H7 (cell line): Measurements from ENCODE around the gene RRAD. TPM values are rescaled to one million over a fixed set of nuclear protein-coding genes. Genes with fewer than 3 reads are reported as not detected.

Source experiments
- DNase-seq: peaks from one replicate; pipeline ENCODE4 v3.0.0; 2012
- H3K27me3 ChIP-seq: 2 replicates; pipeline ENCODE4 v1.6.0; 2011; ENCODE audit warnings: mild to moderate bottlenecking, low read length; ENCODE audit not compliant: control insufficient read depth, insufficient read depth
- H3K36me3 ChIP-seq: replicated peaks from 2 replicates; pipeline ENCODE4 v1.5.1; 2011; ENCODE audit warnings: low read length; ENCODE audit not compliant: control insufficient read depth, insufficient read depth
- H3K4me3 ChIP-seq: 2 replicates; pipeline ENCODE4 v1.5.1; 2011; ENCODE audit warnings: low read depth, mild to moderate bottlenecking, control low read depth, low read length, moderate library complexity; ENCODE audit not compliant: insufficient read depth
- total RNA-seq: library from RNA; depleted of rRNA; stranded (reverse); fragments of >200 nt; shearing (Covaris generic); gene quantifications from 2 replicates; pipeline ENCODE4 v1.2.3, GENCODE V29; 2014

Gene RRAD
- total RNA-seq, 1 experiment from 2014 or later = 0.10 TPM

DNA sequence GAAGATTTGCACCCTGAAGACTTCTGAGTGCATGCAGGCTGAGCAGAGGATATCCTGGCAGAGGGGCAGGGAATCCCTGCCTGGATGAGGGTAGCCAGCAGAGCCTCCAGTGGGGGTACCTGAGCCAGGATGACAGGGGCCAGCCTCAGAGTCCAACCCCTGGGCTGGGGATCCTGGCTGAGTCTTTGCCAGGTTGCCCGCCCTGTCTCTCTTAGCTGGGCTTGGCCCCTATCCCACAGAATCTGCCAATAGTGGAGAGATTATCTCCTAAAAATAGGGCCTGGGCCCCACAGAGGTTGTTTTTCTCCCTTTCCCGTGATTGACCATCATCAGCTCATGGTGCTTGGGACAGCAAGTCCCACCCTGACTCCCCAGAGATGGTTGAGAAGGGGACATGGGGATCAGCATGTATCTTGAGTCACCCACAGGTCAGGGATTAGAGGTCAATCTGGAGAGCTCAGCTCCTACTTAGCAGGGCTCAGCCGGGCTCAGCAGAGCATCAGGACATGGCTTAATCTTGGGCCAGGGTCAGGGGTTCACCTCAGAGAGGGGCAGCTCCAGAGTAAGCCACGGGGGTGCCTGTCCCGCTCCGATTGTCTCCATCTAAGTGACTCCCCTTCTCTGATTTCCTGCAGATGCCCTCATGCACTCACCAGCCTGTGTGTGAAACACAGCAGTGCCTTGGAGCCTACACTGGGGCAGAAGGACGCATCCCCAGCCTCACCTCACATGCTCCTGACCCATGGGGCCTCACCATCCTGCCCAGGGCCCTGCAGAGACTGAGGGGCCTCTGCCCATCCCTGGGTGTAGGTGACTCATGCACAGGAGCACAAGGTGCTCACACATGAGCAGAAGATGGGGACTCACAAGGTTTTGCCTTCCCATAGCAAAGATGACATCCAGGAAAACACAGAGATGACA is 18.2 kb downstream of the RRAD start:
- H3K4me3 ChIP-seq = no peak overlapping the region
- DNase-seq = peak; percentile 23
- H3K36me3 ChIP-seq = no peaks in the 10 kb centered on the region
- H3K27me3 ChIP-seq = no peaks in the 10 kb centered on the region; the same call in 1 of the 2 replicates

DNA sequence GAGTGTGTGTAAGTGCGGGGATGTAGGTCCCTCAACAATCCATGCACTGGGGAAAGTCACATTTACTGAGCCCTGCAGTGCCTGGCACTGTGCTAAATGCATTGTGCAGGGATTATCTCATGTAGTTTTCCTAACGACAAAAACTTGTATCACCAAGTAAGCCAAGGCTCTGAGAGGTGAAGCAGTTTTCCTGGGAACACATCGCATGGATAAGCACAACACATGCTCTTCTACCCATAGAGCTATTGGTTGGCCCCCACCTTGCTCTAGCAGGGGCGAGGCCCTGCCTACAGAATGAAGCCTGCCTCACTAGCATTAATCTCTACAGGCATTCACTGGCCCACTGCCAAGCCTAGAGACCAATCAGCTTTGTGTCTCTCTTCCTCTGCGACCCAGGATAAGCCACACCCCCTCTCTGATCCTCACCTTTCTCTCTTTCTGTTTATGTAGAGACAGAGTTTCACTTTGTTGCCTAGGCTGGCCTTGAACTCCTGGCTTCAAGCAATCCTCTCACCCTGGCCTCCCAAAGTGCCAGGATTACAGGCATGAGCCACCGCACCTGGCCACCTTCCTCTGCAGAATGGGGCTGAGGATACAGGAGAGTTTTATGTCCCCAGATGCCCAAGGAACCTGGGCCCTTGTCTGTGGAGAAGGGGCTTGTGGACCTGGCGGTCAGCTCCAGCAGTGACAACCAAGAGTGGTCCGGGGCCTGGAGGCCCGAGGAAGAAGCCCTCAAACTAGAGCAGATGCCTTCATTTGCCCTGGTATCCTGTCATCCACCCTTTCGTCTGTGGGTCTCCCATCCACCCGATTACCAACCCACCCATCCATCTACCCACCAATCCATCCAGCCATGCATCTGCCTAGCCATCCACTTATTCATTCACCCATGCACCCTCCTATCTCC is 19.4 kb downstream of the RRAD start:
- DNase-seq = peak; percentile 90
- Histone ChIP-seq H3K36me3 (no peaks in the 10 kb centered on the region), H3K4me3 (no peak overlapping the region), H3K27me3 (no peaks in the 10 kb centered on the region; the same call in 1 of the 2 replicates)

DNA sequence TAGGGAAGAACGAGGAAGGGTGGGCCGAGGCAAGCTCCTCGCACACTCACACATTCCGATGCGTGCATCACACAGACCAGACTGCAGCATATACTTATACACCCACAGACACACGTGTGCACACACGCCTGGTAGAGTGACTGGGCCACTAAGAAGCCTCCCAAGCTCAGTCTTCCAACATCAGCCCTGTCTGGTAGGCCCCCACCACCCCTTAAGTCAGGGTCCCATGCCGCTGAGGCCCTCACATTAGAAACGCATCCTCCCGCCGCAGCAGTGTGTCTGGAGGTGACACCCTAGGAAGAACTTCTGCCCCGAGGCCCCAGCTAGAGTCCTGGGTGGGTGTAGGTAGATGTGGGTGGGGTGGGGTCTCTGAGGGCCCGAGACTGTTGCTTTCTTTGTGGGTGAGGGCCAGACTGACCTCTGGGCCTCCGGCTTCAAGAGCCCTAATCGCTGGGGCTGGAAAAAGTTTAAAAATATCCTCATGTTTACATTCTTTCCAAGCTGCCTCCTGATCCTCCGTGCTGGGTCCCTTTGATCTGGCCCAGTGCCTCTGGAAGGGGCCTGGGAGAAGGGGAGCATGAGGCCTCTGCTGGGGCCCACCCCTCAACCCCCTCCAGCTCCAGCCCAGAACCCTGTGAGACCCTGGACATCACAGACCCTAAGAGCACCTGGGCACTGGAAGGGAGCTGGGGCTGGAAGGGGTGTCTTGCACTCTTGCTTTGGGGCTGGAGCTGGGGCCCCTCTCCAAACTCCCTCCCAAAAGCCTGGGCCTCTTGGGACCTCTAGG is 20.3 kb downstream of the RRAD start:
- no peak overlapping the region for H3K4me3 ChIP-seq

DNA sequence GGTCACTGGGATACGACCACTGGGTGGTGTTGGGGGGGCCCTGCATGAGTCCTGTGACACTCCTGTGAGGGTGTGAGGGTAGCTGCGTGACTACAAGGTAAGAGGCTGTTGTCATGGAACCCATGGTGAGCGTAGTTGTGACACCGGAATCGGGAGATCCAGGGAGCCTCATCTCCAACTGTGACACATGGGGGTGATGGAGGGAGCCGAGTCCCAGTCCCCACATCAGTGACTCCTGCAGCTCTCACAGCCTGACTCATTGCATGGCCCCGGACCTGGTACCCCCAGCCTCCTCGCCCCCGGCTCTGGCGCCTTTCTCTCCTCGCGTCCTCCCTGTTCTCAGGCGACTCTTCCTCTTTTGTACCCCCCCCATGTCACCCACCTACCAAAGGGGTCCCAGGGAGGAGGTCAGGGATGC is 20.9 kb downstream of the RRAD start:
- peak; percentile 43 for DNase-seq
- H3K36me3 ChIP-seq = no peaks in the 10 kb centered on the region
- H3K27me3 ChIP-seq = no peaks in the 10 kb centered on the region; the same call in 1 of the 2 replicates
- H3K4me3 ChIP-seq = no peak overlapping the region

More for the DNA sequence above, 20.3 kb downstream of the RRAD start:
- no peaks in the 10 kb centered on the region for H3K36me3 ChIP-seq
- no peaks in the 10 kb centered on the region; the same call in 1 of the 2 replicates for H3K27me3 ChIP-seq
- peak; percentile 35 for DNase-seq

DNA sequence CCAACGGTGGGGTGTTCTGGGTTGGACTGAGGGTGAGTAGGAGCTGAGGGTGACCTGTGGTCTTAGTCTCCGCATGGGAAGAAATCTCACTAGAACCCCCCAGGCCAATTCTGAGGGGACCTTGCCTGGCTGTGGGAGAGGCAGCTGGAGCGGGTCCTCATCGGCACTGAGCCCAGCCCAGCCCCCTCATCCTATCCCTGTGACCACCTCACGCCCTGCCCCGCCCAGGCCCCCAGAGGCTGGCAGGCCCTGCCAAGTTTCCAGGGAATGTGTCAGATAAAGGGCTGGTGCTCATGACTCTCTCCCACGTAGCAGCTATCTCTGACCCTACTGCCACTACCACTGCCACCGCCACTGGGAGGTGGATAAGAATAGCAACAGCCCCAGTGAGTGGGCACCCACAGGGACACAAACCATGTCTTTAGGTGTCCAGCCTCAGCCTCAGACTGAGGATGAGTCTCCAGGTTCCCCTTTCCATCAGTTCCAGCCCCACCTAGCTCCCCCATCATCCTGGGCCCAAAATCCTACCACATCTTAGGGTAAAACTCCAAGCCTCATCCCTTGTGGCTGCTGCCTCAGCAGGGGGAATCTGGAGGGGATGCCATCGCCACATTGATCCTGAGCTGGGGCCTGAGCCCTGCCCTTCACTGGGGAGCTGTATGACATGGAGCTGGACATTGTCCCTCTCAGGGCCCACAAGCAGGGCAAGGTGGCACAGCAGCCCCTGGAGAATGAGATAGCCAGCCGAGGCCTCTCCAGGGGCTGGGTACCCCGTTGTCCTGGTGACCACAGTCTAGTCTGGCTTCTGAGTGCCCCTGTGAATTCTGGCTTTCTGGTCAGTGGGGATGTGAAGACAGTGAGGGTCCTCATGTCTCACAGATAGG is 21.5 kb downstream of the RRAD start:
- Histone ChIP-seq H3K4me3 (no peak overlapping the region), H3K27me3 (no peaks in the 10 kb centered on the region; the same call in 1 of the 2 replicates), H3K36me3 (no peaks in the 10 kb centered on the region)
- DNase-seq = peak; percentile 49

DNA sequence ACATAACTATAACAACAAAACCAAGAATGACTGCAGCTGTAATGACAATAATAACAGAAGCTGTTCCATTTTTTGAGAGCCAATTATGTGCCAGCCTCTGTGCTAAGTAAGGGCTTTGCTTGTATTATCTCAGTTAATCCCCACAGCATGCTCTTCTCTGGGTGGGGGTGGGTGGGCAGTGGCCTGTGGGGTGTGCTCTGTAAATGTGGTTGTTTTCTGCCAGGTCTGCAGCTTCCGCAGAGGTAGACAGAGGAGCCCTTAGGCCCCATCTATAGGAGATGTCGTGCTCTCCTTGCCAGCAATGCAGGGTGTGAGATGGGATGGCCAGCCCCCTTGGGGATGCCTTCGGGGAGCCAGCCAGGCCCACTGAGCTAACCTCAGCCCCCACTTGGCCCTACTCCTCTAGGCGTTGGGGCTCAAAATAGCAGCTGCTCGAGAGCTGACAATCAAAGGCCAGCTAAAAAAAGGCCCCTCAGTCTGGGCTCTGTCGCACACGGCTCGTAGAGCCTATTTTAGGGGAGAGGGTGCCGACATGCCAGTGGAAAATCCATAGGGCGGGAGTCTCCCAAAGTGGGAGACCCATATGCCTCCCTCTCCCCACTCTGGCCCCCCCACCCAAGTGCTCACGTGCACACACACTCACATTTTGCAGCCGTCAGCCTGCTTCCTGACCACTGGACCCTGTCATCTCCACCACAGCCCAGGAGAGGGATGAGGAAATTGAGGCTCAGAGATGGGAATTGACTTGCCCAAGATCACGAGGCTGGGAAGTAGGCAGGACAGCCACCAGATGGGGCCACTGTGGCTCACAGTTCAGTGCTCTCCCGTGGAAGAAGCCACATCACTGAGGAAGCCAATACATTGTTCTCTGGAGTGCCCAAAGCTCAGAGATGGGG is 22.4 kb downstream of the RRAD start:
- peak; percentile 51 for DNase-seq

DNA sequence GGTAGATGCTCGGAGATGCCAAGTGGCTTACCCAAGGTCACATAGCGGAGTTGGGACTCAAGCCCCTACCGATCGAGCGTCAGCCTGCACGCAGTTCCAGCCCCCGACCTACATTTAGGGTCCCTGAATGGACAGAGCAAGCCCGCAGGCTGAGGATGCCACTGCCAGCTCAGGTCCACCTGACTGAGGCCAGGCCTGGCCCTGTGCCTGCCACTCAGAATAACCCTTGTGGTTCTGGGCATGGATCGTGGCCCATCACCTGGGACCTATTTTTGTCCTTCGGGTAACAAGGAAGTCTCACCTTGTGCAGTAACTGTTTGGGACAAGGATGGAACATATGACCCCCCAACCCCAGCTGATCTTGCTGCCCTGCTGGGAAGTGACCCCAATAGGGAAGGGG is 23.7 kb downstream of the RRAD start:
- H3K36me3 ChIP-seq = no peaks in the 10 kb centered on the region
- DNase-seq = peak; percentile 31
- H3K4me3 ChIP-seq = no peak overlapping the region
- no peaks in the 10 kb centered on the region; the same call in 1 of the 2 replicates for H3K27me3 ChIP-seq

More for the DNA sequence above, 22.4 kb downstream of the RRAD start:
- no peaks in the 10 kb centered on the region; the same call in 1 of the 2 replicates for H3K27me3 ChIP-seq
- no peak overlapping the region for H3K4me3 ChIP-seq
- H3K36me3 ChIP-seq = no peaks in the 10 kb centered on the region

DNA sequence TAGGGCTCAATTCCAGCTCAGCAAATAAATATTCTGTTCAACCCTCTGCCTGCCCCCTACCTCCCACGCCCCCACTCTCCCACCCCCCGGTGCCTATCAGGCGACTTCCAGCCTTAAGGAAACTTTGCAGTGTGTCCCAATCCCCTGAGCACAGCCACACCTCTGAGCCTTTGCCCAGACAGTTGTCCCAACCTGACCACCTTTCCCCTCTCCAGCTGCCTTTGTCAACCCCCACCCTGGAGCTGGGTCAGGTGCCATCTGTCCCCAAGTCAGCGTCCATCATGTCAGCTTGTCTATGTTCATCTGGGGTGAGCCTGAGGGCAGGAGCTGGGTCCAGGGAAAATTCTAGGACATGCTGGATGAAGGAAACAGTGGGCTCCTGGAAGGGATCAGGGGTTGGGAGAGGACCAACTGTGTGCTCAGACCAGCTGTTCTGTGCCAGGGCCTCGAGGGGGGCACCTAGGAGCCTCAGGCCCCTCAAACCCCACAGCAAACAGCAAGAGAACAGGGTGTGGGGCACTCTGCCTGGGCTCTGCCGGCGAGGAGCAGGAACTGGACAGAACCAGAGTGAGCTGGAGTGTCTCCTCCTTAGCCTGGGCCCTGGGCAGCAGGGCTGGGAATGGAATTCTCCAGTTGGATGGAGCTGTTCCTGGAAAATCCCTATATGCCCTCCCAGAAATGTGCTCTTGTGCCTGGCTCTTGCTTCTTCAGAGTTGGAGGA is 24.5 kb downstream of the RRAD start:
- Histone ChIP-seq H3K36me3 (no peaks in the 10 kb centered on the region), H3K4me3 (no peak overlapping the region), H3K27me3 (no peaks in the 10 kb centered on the region; the same call in 1 of the 2 replicates)
- peak; percentile 49 for DNase-seq

DNA sequence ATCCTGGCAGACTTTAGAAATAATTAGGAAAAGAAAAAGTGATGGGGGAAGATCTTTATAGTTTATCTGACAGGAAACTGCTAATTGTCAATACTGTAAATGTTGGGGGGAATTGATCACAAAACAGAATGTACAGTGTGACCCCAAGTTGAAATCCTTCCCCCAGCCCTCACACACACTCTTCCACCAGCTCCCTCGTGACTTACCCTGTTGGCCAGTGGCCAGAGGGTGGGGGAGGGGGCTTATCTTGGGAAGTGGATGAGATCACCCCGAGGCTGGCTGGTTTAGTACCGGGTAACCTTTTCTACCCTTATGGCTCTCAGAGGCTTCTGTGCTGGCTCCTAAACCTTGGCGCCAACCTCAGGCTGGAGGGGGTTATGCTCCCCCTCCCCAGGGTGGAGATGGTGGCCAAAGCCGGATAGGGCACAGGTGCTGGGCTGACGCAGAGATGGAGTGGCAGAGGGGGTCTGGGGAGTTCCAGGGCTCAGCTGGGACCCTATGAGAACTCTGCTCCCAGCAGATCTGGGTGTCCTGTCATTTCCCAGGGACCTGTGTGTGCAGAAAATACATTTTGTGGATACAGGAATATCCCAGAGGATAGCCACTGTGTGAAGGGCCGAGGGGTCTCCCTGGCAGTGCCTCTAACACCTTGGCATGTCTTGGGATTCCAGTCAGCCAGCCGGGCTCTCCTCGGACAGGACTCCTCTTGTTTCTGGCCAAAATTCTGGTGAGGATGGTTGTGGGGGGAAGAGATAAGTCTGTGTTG is 25.2 kb downstream of the RRAD start:
- Histone ChIP-seq H3K4me3 (no peak overlapping the region), H3K27me3 (no peaks in the 10 kb centered on the region; the same call in 1 of the 2 replicates), H3K36me3 (no peaks in the 10 kb centered on the region)
- peak; percentile 83 for DNase-seq

DNA sequence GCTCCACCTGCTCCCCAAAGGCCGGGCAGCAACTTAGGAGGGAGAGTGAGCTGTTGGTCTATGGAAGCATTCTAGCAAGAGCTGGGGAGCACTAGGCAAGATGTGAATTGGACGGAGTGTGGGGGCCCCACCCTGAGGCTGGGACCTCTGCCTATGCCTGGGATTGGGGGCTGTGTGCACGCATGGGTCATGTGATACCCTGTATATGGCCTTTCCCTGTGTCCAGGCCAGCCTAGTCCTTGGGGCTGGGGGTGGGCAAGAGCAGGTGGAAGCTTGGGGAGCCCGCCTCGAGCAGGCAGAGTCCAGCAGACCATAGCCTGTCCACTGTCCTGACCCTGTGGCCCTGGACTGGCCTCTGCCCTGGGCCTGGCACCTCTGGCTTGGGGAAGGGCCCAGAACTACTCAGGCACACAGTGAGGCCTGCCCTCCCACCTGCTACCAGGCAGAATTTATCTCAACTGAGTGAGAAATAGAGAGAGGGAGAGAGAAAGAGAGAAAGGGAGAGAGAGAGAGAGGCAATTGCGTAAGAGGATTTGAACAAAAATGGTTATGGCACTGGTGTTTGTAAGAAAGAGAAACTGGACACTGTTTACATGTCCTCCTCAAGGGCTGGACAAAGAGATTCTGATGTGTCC is 25.9 kb downstream of the RRAD start:
- DNase-seq = peak; percentile 30
- Histone ChIP-seq H3K4me3 (no peak overlapping the region), H3K27me3 (no peaks in the 10 kb centered on the region; the same call in 1 of the 2 replicates), H3K36me3 (no peaks in the 10 kb centered on the region)

DNA sequence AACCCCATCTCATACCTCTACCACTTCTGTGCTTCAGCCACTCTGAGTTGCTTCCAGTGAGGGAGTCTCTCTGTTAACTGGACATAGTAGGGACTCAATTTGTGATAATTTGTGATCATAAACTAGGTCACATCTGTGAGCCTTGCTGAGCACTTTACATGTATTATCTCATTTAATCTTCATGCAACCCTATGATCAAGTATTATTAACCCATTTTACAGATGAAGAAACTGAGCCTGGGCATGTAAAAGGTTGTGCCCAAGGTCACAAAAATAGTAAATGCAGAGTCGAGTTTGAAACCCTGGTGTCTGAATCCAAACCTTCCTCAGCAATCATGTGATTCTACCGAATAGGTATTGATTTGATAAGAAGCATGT is 26.4 kb downstream of the RRAD start:
- no peaks in the 10 kb centered on the region for H3K27me3 ChIP-seq
- DNase-seq = no peak
- no peaks in the 10 kb centered on the region for H3K36me3 ChIP-seq
- H3K4me3 ChIP-seq = no peak overlapping the region
